Activated T-cell treated with anti-CD3 and anti-CD28 coated beads, Interleukin-2, amount 50 U/mL, for 72 hours (primary cell): Measurements from ENCODE around the gene XPR1. TPM values are rescaled to one million over a fixed set of nuclear protein-coding genes. Genes with fewer than 3 reads are reported as not detected.

ENCODE experiments used
- ATAC-seq, 2 donors: fragments of 150-1000 bp; cut with Tn5 transposase; replicated peaks in 1 of 2; 2 replicates each; pipeline ENCODE4 v1.10.0; 2021; ENCODE audit warnings: moderate library complexity in 2 of 2, mild to moderate bottlenecking in 1 of 2
- DNase-seq, 2 donors: peaks; one replicate each; pipeline ENCODE4 v3.0.0; 2021 to 2022; ENCODE audit warnings: mixed read lengths in 1 of 2
- H3K27ac Mint-ChIP-seq: one replicate; pipeline ENCODE4 v1.8.0; 2022; ENCODE audit warnings: mild to moderate bottlenecking, moderate library complexity, mixed read lengths
- H3K27me3 Mint-ChIP-seq: one replicate; pipeline ENCODE4 v1.8.0; 2022; ENCODE audit warnings: low read depth, mixed read lengths
- H3K36me3 Mint-ChIP-seq, 2 donors: one replicate each; pipeline ENCODE4 v1.8.0; 2022; ENCODE audit warnings: mixed read lengths in 2 of 2, mild to moderate bottlenecking in 1 of 2; ENCODE audit not compliant: insufficient read depth in 2 of 2
- H3K4me1 Mint-ChIP-seq: one replicate; pipeline ENCODE4 v1.8.0; 2022; ENCODE audit warnings: low read depth, mixed read lengths
- H3K4me3 Mint-ChIP-seq, 2 donors: one replicate each; pipeline ENCODE4 v1.8.0; 2022; ENCODE audit warnings: mild to moderate bottlenecking in 2 of 2, mixed read lengths in 2 of 2, moderate library complexity in 2 of 2
- H3K9me3 Mint-ChIP-seq, 2 donors: one replicate each; pipeline ENCODE4 v1.8.0; 2022; ENCODE audit warnings: mixed read lengths in 2 of 2
- total RNA-seq, 2 donors: library from RNA; stranded (reverse); gene quantifications; one replicate each; pipeline ENCODE4 v1.2.3, GENCODE V29; 2022

The XPR1 gene
- total RNA-seq, 2 donors from 2014 or later = 17.8 to 20.3 TPM

DNA sequence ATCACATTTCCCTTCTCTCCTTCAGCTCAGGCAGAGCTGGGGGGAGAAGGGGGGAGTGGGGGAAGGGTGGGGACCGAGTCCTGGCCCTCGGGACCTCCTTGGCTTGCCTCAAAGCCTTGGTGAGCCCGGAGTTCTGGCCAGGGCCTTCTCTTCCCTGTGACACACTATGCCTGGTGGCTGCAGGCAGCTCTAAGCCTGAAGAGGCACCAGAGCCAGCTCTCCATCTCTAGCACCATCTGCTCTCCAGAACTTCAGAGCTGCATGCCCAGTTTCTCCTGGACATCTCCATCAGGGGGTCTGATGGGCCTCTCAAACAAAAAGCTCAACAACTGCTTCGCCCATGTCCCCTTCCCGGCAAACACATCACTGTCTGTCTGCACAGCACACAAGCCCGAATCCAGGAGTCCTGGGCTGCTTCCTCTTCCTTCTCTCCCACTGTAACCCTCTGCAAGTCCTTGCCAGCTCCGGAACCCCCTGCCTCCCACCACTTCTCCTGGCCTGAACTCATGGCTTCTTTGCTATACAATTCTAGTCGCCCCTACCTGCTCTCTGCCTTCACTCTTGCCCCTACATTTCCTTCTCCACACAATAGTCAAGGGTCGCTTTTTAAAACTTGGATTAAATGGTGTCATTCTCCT is 307.4 kb downstream of the XPR1 start:
- no peak overlapping the region for H3K4me3 Mint-ChIP-seq
- peaks cover 0 to 2% of the 10 kb centered on the region in 2 donors for H3K36me3 Mint-ChIP-seq
- no peaks in the 10 kb centered on the region for H3K27me3 Mint-ChIP-seq
- H3K9me3 Mint-ChIP-seq = no peaks in the 10 kb centered on the region
- ATAC-seq = no peak
- no peak overlapping the region for H3K27ac Mint-ChIP-seq
- no peak for DNase-seq
- H3K4me1 Mint-ChIP-seq = peaks cover 5% of the 10 kb centered on the region

DNA sequence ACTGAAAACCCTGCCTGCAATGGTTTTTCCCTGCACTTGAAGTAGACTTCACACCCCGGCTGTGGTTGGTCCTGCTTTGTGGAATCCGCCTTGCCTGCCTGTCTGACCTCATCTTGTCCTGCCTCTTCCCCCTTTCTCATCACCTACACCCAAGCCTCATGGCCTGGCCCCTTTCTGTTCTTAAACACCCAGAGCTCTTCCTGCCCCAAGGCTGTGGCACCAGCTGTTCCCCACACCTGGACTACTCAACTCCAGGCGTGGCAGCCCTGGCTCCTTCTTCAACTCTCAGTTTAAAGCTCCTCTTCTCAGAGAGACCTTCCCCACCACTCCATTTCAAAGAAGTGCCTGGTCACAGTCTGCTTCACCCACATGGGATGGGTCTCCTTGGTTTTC is 307.9 kb downstream of the XPR1 start:
- Mint-ChIP-seq H3K36me3 (peaks cover 0 to 2% of the 10 kb centered on the region in 2 donors), H3K4me1 (peaks cover 2% of the 10 kb centered on the region), H3K9me3 (no peaks in the 10 kb centered on the region), H3K27me3 (no peaks in the 10 kb centered on the region), H3K27ac (no peak overlapping the region), H3K4me3 (no peak overlapping the region)
- no peak for DNase-seq
- no peak for ATAC-seq

Other genes starting within 250 kb of the XPR1 start
- gene ACBD6, start 129.4 kb upstream of the XPR1 start, total RNA-seq = 10 to 100 TPM; 58.2 to 59.8 TPM
- not detected for gene OVAAL, start 73.1 kb upstream of the XPR1 start, total RNA-seq